BE2C (cell line): ENCODE results near the gene CCDC63.

Experiments used
- DNase-seq: peaks from one replicate; pipeline ENCODE4 v3.0.0-alpha.2; 2020
- H3K27me3 ChIP-seq: fragments of 250-450 bp; sonication (Bioruptor Pico); 2 replicates; pipeline ENCODE4 v1.5.1; 2020; ENCODE audit warnings: mild to moderate bottlenecking
- H3K36me3 ChIP-seq: fragments of 250-450 bp; sonication (Bioruptor Pico); 2 replicates; pipeline ENCODE4 v1.5.1; 2020; ENCODE audit warnings: mild to moderate bottlenecking
- H3K4me1 ChIP-seq: fragments of 250-450 bp; sonication (Bioruptor Pico); 2 replicates; pipeline ENCODE4 v1.5.1; 2020
- H3K4me3 ChIP-seq: 2 replicates; pipeline ENCODE4 v1.5.1; 2011; ENCODE audit warnings: low read depth, low read length
- H3K9me3 ChIP-seq: fragments of 250-450 bp; sonication (Bioruptor Pico); 2 replicates; pipeline ENCODE4 v1.5.1; 2020
- TF ChIP-seq, protein P1 (sequence below): IDR thresholded peaks from 2 replicates; pipeline ENCODE4 v1.5.1; 2012; ENCODE audit warnings: mild to moderate bottlenecking, low read depth, low read length

The CCDC63 gene

DNA sequence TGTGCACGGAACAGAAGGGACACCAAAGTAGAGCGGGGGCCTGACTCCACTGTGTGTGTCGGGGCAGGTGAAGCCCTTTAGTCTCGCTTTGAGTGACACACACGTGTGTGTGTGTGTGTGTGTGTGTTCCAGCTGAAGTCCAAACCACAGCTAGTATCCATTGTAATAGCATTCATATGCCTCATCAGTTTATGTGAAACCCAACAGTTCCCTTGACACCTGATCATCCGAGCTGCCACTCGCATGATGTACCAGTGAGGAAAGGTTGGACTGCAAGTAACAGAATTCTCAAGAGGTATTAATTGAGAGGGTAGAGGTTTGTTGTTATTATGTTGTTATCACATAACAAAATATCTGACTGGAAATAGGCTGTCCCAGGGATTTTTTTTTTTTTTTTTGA, 16.4 kb downstream of the CCDC63 start:
- H3K27me3 ChIP-seq, result no peaks in the 10 kb centered on the region
- no peak for DNase-seq
- H3K36me3 ChIP-seq, result no peaks in the 10 kb centered on the region
- H3K9me3 ChIP-seq, result no peaks in the 10 kb centered on the region
- TF ChIP-seq, protein P1, sequence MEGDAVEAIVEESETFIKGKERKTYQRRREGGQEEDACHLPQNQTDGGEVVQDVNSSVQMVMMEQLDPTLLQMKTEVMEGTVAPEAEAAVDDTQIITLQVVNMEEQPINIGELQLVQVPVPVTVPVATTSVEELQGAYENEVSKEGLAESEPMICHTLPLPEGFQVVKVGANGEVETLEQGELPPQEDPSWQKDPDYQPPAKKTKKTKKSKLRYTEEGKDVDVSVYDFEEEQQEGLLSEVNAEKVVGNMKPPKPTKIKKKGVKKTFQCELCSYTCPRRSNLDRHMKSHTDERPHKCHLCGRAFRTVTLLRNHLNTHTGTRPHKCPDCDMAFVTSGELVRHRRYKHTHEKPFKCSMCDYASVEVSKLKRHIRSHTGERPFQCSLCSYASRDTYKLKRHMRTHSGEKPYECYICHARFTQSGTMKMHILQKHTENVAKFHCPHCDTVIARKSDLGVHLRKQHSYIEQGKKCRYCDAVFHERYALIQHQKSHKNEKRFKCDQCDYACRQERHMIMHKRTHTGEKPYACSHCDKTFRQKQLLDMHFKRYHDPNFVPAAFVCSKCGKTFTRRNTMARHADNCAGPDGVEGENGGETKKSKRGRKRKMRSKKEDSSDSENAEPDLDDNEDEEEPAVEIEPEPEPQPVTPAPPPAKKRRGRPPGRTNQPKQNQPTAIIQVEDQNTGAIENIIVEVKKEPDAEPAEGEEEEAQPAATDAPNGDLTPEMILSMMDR, result no peak
- no peaks in the 10 kb centered on the region for H3K4me1 ChIP-seq
- no peak overlapping the region for H3K4me3 ChIP-seq

DNA sequence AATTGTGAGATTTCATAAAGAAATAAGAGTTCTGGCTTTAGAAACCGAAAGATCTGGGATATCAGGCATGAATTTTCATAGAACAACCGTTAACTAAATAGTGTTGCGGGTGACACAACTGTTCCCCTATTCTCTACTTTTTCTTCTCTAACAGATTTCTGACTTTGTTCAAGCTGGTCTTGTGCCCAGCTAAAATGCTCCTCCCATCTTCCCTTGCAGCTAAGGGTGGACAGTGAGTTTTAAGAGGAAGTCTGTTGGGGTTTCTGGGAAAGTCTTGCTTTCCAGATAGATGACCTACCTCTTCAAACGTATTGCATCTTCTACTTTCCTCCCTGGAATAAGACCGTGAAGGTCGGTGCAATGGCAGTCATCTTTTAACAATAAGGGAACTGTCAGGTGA, 18.7 kb downstream of the CCDC63 start:
- DNase-seq, result no peak
- Histone ChIP-seq H3K4me3 (no peak overlapping the region), H3K27me3 (no peaks in the 10 kb centered on the region), H3K9me3 (no peaks in the 10 kb centered on the region; the same call in 1 of the 2 replicates), H3K36me3 (no peaks in the 10 kb centered on the region), H3K4me1 (no peaks in the 10 kb centered on the region)
- TF ChIP-seq, protein P1, result no peak

GRCh38 chr12:110869026-110869425, 22.2 kb downstream of the CCDC63 start:
- DNase-seq, result no peak
- H3K4me1 ChIP-seq, result no peaks in the 10 kb centered on the region

DNA sequence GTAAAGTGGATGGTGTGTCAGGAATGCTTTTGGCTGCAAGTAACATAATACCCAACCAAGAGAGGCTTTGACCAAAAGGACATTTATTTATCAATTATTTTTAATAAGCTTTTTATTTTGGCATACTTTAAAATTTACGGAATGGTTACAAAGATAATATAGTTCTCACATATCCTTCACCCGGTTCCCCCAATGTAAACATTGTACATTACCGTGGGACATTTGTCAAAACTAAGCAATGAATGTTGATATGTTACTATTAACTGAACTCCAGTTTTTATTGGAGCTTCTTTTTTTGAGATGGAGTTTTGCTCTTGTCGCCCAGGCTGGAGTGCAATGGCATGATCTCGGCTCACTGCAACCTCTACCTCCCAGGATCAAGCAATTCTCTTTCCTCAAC, 23.0 kb downstream of the CCDC63 start:
- Histone ChIP-seq H3K4me3 (no peak overlapping the region), H3K36me3 (no peaks in the 10 kb centered on the region), H3K4me1 (no peaks in the 10 kb centered on the region), H3K27me3 (no peaks in the 10 kb centered on the region), H3K9me3 (no peaks in the 10 kb centered on the region; the same call in none of the 2 replicates)
- no peak for DNase-seq
- TF ChIP-seq, protein P1, result no peak

More at GRCh38 chr12:110869026-110869425, 22.2 kb downstream of the CCDC63 start:
- Histone ChIP-seq H3K36me3 (no peaks in the 10 kb centered on the region), H3K9me3 (no peaks in the 10 kb centered on the region; the same call in none of the 2 replicates), H3K4me3 (no peak overlapping the region), H3K27me3 (no peaks in the 10 kb centered on the region)
- TF ChIP-seq, protein P1, result no peak

DNA sequence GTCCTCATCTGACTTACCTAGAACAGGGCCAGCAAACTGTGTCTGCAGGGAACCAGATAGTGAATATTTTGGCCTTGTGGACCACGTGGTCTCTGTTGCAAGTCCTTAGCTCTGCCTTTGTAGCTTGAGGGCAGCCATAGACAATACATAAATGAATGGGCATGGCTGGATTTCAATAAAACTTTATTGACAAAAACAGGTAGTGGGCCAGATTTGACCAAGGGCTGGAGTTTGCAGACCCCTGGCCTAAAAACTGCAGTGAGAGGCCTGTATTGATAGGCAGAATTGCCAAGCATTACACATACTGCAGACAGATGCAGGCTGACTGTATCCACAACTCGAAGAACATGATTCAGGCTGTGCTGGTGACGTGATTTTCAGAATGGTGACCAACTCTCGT, 25.3 kb downstream of the CCDC63 start:
- no peaks in the 10 kb centered on the region for H3K36me3 ChIP-seq
- no peaks in the 10 kb centered on the region for H3K4me1 ChIP-seq
- TF ChIP-seq, protein P1, result no peak
- H3K27me3 ChIP-seq, result no peaks in the 10 kb centered on the region
- H3K9me3 ChIP-seq, result no peaks in the 10 kb centered on the region; the same call in none of the 2 replicates
- no peak for DNase-seq
- no peak overlapping the region for H3K4me3 ChIP-seq

DNA sequence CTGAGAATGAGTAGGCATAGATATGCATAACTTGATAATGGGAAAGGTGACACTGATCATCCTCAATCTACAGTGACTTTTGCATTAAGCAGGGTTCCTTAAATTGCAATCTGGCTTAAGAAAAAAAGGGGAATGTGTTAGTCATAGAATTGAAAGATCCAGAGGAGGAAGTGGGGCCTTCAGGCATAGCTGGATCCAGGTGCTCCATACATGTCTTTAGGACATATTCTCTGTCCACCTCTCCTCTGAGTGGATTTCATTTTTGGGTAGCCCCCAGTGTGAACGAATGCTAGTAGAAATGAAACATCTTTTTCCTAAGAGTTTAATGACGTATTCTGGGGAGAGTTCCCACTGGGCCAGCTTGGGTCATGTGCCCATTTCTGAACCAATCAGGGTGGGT, 27.6 kb downstream of the CCDC63 start:
- Histone ChIP-seq H3K4me3 (no peak overlapping the region), H3K9me3 (no peaks in the 10 kb centered on the region; the same call in none of the 2 replicates), H3K36me3 (no peaks in the 10 kb centered on the region), H3K27me3 (no peaks in the 10 kb centered on the region), H3K4me1 (no peaks in the 10 kb centered on the region)
- TF ChIP-seq, protein P1, result no peak
- no peak for DNase-seq
